GM23248 (cell line): ENCODE data around the gene DPM1. TPM values are rescaled to one million over a fixed set of nuclear protein-coding genes. Genes with fewer than 3 reads are reported as not detected.

ENCODE experiments used
- DNase-seq: peaks from one replicate; pipeline ENCODE4 v3.0.0-alpha.2; 2015
- H2AFZ ChIP-seq: fragments of 200-600 bp; sonication (generic); 2 replicates; pipeline ENCODE4 v1.6.1; 2016; ENCODE audit warnings: antibody characterized with exemption
- H3F3A ChIP-seq: fragments of 200-600 bp; sonication (generic); 2 replicates; pipeline ENCODE4 v1.6.1; 2016; ENCODE audit warnings: mild to moderate bottlenecking, antibody characterized with exemption, mixed run types; ENCODE audit not compliant: insufficient read depth
- H3K27ac ChIP-seq: fragments of 200-600 bp; sonication (generic); 2 replicates; pipeline ENCODE4 v1.5.1; 2016; ENCODE audit warnings: mild to moderate bottlenecking
- H3K27me3 ChIP-seq: fragments of 200-600 bp; sonication (generic); replicated peaks from 2 replicates; pipeline ENCODE4 v1.6.1; 2016; ENCODE audit warnings: mild to moderate bottlenecking; ENCODE audit not compliant: insufficient read depth
- H3K36me3 ChIP-seq: fragments of 200-600 bp; sonication (generic); 2 replicates; pipeline ENCODE4 v1.6.1; 2016; ENCODE audit warnings: low read depth, mild to moderate bottlenecking
- H3K4me1 ChIP-seq: fragments of 200-600 bp; sonication (generic); 2 replicates; pipeline ENCODE4 v1.6.1; 2016; ENCODE audit warnings: mild to moderate bottlenecking; ENCODE audit not compliant: insufficient read depth
- H3K4me2 ChIP-seq: fragments of 200-600 bp; sonication (generic); one replicate; pipeline ENCODE4 v1.6.1; 2016; ENCODE audit warnings: mild to moderate bottlenecking; ENCODE audit not compliant: unreplicated experiment
- H3K4me3 ChIP-seq: fragments of 200-600 bp; sonication (generic); 2 replicates; pipeline ENCODE4 v1.5.1; 2016; ENCODE audit warnings: mild to moderate bottlenecking
- H3K79me2 ChIP-seq: fragments of 200-600 bp; sonication (generic); 2 replicates; pipeline ENCODE4 v1.6.1; 2016; ENCODE audit warnings: mild to moderate bottlenecking; ENCODE audit not compliant: insufficient read depth
- H3K9ac ChIP-seq: fragments of 200-600 bp; sonication (generic); 2 replicates; pipeline ENCODE4 v1.6.1; 2016; ENCODE audit warnings: mild to moderate bottlenecking
- H3K9me2 ChIP-seq: fragments of 200-600 bp; sonication (generic); 2 replicates; pipeline ENCODE4 v1.6.1; 2016; ENCODE audit warnings: mixed run types, mild to moderate bottlenecking, moderate library complexity; ENCODE audit not compliant: insufficient read depth
- H3K9me3 ChIP-seq: fragments of 200-600 bp; sonication (generic); one replicate; pipeline ENCODE4 v1.6.1; 2017; ENCODE audit warnings: low read depth
- H4K20me1 ChIP-seq: fragments of 200-600 bp; sonication (generic); 2 replicates; pipeline ENCODE4 v1.6.0; 2016; ENCODE audit not compliant: insufficient read depth
- EZH2 ChIP-seq: fragments of 200-600 bp; sonication (generic); IDR thresholded peaks from 2 replicates; pipeline ENCODE4 v1.6.1; 2018; ENCODE audit warnings: antibody characterized with exemption, mild to moderate bottlenecking; ENCODE audit not compliant: insufficient read depth, poor library complexity, severe bottlenecking
- EZH2phosphoT487 ChIP-seq: fragments of 200-600 bp; sonication (generic); IDR thresholded peaks from 2 replicates; pipeline ENCODE4 v1.6.1; 2018; ENCODE audit warnings: antibody characterized with exemption, moderate library complexity, mild to moderate bottlenecking, low read depth; ENCODE audit not compliant: insufficient read depth
- WGBS, 2 experiments: methylation state at CpG; one replicate each; pipeline ENCODE4 v1.1.6; 2015 to 2017; ENCODE audit warnings: low lambda C conversion rate in 2 of 2, low coverage in 1 of 2; ENCODE audit errors: missing lambda C conversion rate in 2 of 2; 5-methylcytosine and 5-hydroxymethylcytosine counted together
- in situ Hi-C: fragments of 300-500 bp; cut with MboI; formaldehyde crosslinking; loops from 2 replicates; pipeline ENCODE4 v1.15.0; 2020
- polyA plus RNA-seq: library from polyadenylated mRNA; unstranded; fragments of >200 nt; fragmentation: Nextera tagmentation; extraction: Ambion mirVana; gene quantifications from 2 replicates; pipeline ENCODE4 v1.2.1, GENCODE V29; 2016
- total RNA-seq: library from RNA; depleted of rRNA; stranded (reverse); fragments of >200 nt; shearing (Covaris generic); gene quantifications from 2 replicates; pipeline ENCODE4 v1.2.3, GENCODE V29; 2014

DPM1 gene
- total and polyA plus RNA-seq, 2 experiments from 2014 or later: 93.1 to 127 TPM

DNA sequence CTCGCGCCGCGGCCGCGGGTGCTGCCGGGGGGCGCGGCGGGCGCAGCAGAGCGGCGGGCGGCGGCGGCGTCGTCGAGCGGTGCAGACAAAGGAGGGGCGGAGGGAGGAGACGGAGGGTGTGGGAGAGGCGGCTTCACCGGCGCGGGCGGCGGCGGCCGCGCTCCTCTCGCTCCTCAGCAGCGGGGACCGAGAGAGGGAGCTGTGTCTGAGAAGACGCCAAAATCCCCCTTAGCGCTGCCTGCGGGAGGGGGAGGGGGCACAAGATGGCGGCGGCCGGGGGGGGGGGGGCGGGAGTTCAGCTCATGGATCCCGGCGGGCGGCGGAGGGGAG, 27.4 kb downstream of the DPM1 start:
- no peaks in the 10 kb centered on the region for H3K9me3 ChIP-seq
- H2AFZ ChIP-seq: no peak overlapping the region
- no peaks in the 10 kb centered on the region for H3K9me2 ChIP-seq
- H3K9ac ChIP-seq: peak overlapping the region; percentile 82
- in situ Hi-C loops: loop anchor here (10.0 kb wide), 1 partner anchor 136 kb away; the partner anchor contains the start of gene BCAS4
- peak overlapping the region; percentile 86 for H3K27ac ChIP-seq
- peaks cover 35% of the 10 kb centered on the region for H3K36me3 ChIP-seq
- no peak overlapping the region for H3K4me2 ChIP-seq
- H3K27me3 ChIP-seq: no peaks in the 10 kb centered on the region
- peaks cover 46% of the 10 kb centered on the region for H3K4me1 ChIP-seq
- peaks cover 45% of the 10 kb centered on the region for H3F3A ChIP-seq
- DNase-seq: no peak
- 0 to 2% methylated on average over 1 to 24 of the region's 45 CpGs for WGBS, 2 experiments
- H4K20me1 ChIP-seq: peaks cover 7% of the 10 kb centered on the region; the same call in 1 of the 2 replicates
- TF ChIP-seq EZH2phosphoT487 (no peak), EZH2 (no peak)
- H3K79me2 ChIP-seq: peaks cover 52% of the 10 kb centered on the region
- peak overlapping the region; percentile 69 for H3K4me3 ChIP-seq

DNA sequence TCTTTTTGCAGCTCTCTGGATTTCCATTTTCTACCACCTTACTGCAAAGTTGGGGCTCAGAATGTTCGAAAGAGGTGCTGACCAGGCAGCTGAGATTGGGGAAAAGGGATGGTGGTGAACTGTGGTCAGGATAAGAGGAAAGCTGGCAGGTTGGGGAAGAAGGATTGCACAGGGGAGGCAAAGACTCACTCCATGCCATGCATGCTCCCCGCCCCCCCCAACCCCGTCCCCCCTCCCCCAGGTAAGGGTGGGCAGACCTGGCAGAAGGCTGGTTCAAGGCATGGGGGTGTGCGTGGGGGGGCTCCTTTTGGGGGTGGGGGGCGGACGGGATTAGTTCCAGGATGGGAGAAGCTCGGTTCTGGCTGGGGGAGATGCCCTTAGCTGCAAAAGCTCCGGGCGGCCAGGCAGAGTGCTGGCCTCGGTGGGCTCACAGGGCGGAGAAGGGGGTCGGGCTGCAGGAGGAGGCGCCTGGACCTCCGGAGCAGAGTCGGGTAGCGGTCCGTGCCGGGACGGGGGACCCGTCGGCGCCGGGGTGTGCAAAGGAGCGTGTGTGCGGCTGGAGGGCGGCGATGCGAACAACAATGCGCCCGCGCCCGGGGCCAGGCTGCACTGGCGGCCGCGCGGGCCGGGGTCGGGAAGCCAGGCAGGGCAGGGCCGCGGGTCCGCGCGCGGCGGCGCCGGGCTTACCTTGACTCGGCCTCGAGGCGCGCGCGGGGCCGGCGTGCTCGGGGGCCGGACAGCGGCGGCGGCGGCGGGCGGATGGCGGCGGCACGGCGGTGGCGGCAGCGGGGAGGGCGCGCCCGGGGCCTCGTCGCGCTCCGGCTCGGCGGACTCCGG, 28.0 kb downstream of the DPM1 start:
- no peak overlapping the region for H2AFZ ChIP-seq
- peaks cover 55% of the 10 kb centered on the region for H3K79me2 ChIP-seq
- peaks cover 9% of the 10 kb centered on the region; the same call in 1 of the 2 replicates for H4K20me1 ChIP-seq
- peak overlapping the region; percentile 85 for H3K9ac ChIP-seq
- no peaks in the 10 kb centered on the region for H3K9me2 ChIP-seq
- TF ChIP-seq EZH2 (no peak), EZH2phosphoT487 (no peak)
- H3K9me3 ChIP-seq: no peaks in the 10 kb centered on the region
- peaks cover 32% of the 10 kb centered on the region for H3K36me3 ChIP-seq
- peak overlapping the region; percentile 84 for H3K4me2 ChIP-seq
- H3K4me1 ChIP-seq: peaks cover 46% of the 10 kb centered on the region
- 0 to 1% methylated on average over 26 to 76 of the region's 79 CpGs for WGBS, 2 experiments
- H3K4me3 ChIP-seq: peak overlapping the region; percentile 82
- in situ Hi-C loops: loop anchor here (10.0 kb wide), 1 partner anchor 136 kb away; the partner anchor contains the start of gene BCAS4
- no peaks in the 10 kb centered on the region for H3K27me3 ChIP-seq
- H3F3A ChIP-seq: peaks cover 39% of the 10 kb centered on the region
- DNase-seq: peak; percentile 64
- peak overlapping the region; percentile 36 for H3K27ac ChIP-seq

DNA sequence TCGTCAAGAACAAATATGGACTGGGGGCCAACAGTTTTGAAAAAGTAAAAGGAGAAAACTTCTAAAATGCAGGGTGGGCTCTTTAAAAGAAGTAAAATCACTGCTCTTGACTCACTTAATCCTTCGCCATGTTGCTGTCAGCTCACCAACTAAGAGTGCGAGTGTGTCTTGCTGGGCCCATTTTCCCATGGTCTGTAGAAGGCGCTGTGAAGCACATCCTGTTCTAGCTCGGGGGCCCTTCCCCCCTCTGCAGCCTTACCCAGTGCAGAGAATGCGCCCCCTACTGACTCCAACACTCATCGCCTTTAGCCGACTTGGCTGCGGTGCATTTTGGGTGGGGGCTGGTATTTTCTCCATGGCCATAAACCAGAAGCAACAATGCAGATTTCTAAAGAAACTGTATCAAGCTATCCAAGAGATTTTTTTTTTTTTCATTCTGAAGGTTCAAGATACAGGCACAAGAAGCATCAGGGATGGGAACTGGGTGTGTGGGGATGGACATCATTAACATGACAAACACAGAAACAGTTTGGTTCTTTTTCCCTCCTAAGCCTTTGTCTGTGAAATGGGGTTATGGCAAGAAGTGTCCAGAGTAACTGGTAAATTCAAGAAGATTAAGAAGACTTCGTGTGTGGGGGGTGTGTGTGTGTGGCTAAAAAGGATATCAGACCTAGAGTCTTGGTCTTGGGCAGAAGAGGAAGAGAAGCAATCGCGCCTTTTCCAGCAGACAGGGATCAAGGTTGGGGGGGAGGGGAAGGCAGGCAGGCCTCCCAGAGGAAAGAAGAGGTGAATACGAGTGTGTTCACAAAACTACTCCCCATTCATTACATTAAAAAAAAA, 28.8 kb downstream of the DPM1 start:
- WGBS, 2 experiments: 4 to 6% methylated on average over 13 of the region's 13 CpGs
- peak overlapping the region; percentile 84 for H3K4me2 ChIP-seq
- no peaks in the 10 kb centered on the region for H3K9me2 ChIP-seq
- no peak overlapping the region for H2AFZ ChIP-seq
- no peaks in the 10 kb centered on the region for H3K27me3 ChIP-seq
- H3K36me3 ChIP-seq: peaks cover 23% of the 10 kb centered on the region
- H3K27ac ChIP-seq: peak overlapping the region; percentile 33
- H4K20me1 ChIP-seq: peaks cover 9% of the 10 kb centered on the region; the same call in 1 of the 2 replicates
- H3K9ac ChIP-seq: peak overlapping the region; percentile 85
- H3K9me3 ChIP-seq: no peaks in the 10 kb centered on the region
- peak overlapping the region; percentile 82 for H3K4me3 ChIP-seq
- in situ Hi-C loops: loop anchor here (10.0 kb wide), 1 partner anchor 135 kb away; the partner anchor contains the start of gene BCAS4
- peaks cover 46% of the 10 kb centered on the region for H3K4me1 ChIP-seq
- peaks cover 59% of the 10 kb centered on the region for H3K79me2 ChIP-seq
- no peak for TF ChIP-seq EZH2
- DNase-seq: peak; percentile 98
- peaks cover 35% of the 10 kb centered on the region for H3F3A ChIP-seq

DNA sequence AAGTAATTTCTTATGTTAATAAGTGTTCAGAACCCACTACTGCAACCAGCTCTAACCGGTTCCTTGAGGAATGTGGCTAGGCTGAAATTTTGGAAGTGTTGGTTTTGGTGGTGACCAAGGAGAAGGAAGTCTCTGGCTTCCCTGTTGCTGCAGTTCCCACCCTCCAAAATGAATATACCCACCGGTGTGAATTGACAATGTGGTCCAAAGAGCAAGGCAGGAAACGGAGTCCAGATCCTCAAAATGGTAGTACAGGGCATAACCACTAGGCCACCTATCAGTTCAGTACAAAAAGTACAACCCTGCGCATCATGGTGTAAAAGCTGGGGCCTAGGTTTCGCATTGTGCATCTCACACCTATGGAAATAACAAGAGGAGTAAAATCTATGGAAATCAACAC, 29.9 kb downstream of the DPM1 start:
- Histone ChIP-seq H3K9me2 (no peaks in the 10 kb centered on the region), H3K79me2 (peaks cover 70% of the 10 kb centered on the region), H3K4me1 (peaks cover 45% of the 10 kb centered on the region), H3K27me3 (no peaks in the 10 kb centered on the region), H3K4me2 (peak overlapping the region; percentile 84), H4K20me1 (peaks cover 9% of the 10 kb centered on the region; the same call in 1 of the 2 replicates), H3K4me3 (peak overlapping the region; percentile 82), H3F3A (peaks cover 26% of the 10 kb centered on the region), H3K36me3 (peaks cover 14% of the 10 kb centered on the region), H3K9me3 (no peaks in the 10 kb centered on the region), H3K27ac (no peak overlapping the region), H2AFZ (no peak overlapping the region), H3K9ac (no peak overlapping the region; the same call in 1 of the 2 replicates)
- no peak for DNase-seq
- TF ChIP-seq EZH2phosphoT487: no peak
- TF ChIP-seq EZH2: no peak
- 47 to 48% methylated on average over 5 of the region's 5 CpGs for WGBS, 2 experiments
- in situ Hi-C loops: no loop called here
